Neuronal stem cell (in vitro differentiated cells): Measurements from ENCODE around the gene TUBA8.

Experiments used
- DNase-seq: peaks from one replicate; pipeline ENCODE4 v3.0.0-alpha.2; 2013; ENCODE audit warnings: low spot score
- H2AFZ ChIP-seq: one replicate; pipeline ENCODE4 v1.6.1; 2013; ENCODE audit warnings: mild to moderate bottlenecking, low read length, inconsistent platforms
- H2AK5ac ChIP-seq: 2 replicates; pipeline ENCODE4 v1.6.1; 2013; ENCODE audit warnings: low read depth, mild to moderate bottlenecking, inconsistent platforms, low read length, moderate library complexity, mixed read lengths
- H2BK120ac ChIP-seq: 2 replicates; pipeline ENCODE4 v1.6.1; 2013; ENCODE audit warnings: low read depth, mild to moderate bottlenecking, inconsistent platforms, low read length, moderate library complexity, mixed read lengths
- H2BK12ac ChIP-seq: one replicate; pipeline ENCODE4 v1.6.1; 2013; ENCODE audit warnings: low read length, inconsistent platforms
- H2BK15ac ChIP-seq: 2 replicates; pipeline ENCODE4 v1.6.1; 2013; ENCODE audit warnings: mild to moderate bottlenecking, low read length, inconsistent platforms, mixed read lengths
- H2BK5ac ChIP-seq: one replicate; pipeline ENCODE4 v1.6.1; 2013; ENCODE audit warnings: inconsistent platforms, mild to moderate bottlenecking, low read length, moderate library complexity
- H3K14ac ChIP-seq: one replicate; pipeline ENCODE4 v1.6.1; 2013; ENCODE audit warnings: low read length, inconsistent platforms
- H3K18ac ChIP-seq: 2 replicates; pipeline ENCODE4 v1.6.1; 2013; ENCODE audit warnings: low read length, inconsistent platforms
- H3K23ac ChIP-seq: 2 replicates; pipeline ENCODE4 v1.6.1; 2013; ENCODE audit warnings: low read depth, mild to moderate bottlenecking, mixed read lengths, low read length, inconsistent platforms; ENCODE audit not compliant: poor library complexity
- H3K27ac ChIP-seq: replicated peaks from 3 replicates; pipeline ENCODE4 v1.5.1; 2013; ENCODE audit warnings: low read length, inconsistent platforms
- H3K27me3 ChIP-seq, 3 experiments: 2 replicates each; pipeline ENCODE4 v1.6.1; 2013; ENCODE audit warnings: low read length in 3 of 3, mild to moderate bottlenecking in 2 of 3, inconsistent platforms in 1 of 3, low read depth in 1 of 3, mixed read lengths in 1 of 3, moderate library complexity in 1 of 3; ENCODE audit not compliant: control insufficient read depth in 3 of 3, insufficient read depth in 3 of 3
- H3K36me3 ChIP-seq, 2 donors: replicated peaks in 1 of 2; 2 replicates each; pipeline ENCODE4 v1.6.1; 2013; ENCODE audit warnings: low read length in 2 of 2; ENCODE audit not compliant: control insufficient read depth in 2 of 2, insufficient read depth in 2 of 2
- H3K4ac ChIP-seq: 2 replicates; pipeline ENCODE4 v1.6.1; 2013; ENCODE audit warnings: inconsistent platforms, mild to moderate bottlenecking, low read length, moderate library complexity
- H3K4me1 ChIP-seq, 2 donors: 1 replicate in 1 of 2; 2 replicates in 1 of 2; pipeline ENCODE4 v1.6.1; 2013; ENCODE audit warnings: low read length in 2 of 2, low read depth in 1 of 2; ENCODE audit not compliant: control insufficient read depth in 2 of 2, insufficient read depth in 1 of 2
- H3K4me2 ChIP-seq: one replicate; pipeline ENCODE4 v1.6.1; 2013; ENCODE audit warnings: mild to moderate bottlenecking, low read length, inconsistent platforms; ENCODE audit not compliant: insufficient read depth, poor library complexity, severe bottlenecking
- H3K4me3 ChIP-seq, 2 donors: 2 replicates each; pipeline ENCODE4 v1.5.1; 2013; ENCODE audit warnings: low read length in 2 of 2, mild to moderate bottlenecking in 2 of 2, inconsistent platforms in 1 of 2, moderate library complexity in 1 of 2
- H3K79me1 ChIP-seq: one replicate; pipeline ENCODE4 v1.6.1; 2013; ENCODE audit warnings: low read depth, mild to moderate bottlenecking, inconsistent platforms, low read length, moderate library complexity
- H3K9ac ChIP-seq: one replicate; pipeline ENCODE4 v1.6.1; 2013; ENCODE audit warnings: mild to moderate bottlenecking, low read depth, low read length, inconsistent platforms; ENCODE audit not compliant: poor library complexity
- H3K9me3 ChIP-seq, 2 donors: replicated peaks in 1 of 2; 2 replicates each; pipeline versions ENCODE3 to v1.6.1; 2013; ENCODE audit warnings: low read length in 2 of 2, mild to moderate bottlenecking in 2 of 2, inconsistent platforms in 1 of 2, low read depth in 1 of 2, mixed read lengths in 1 of 2, moderate library complexity in 1 of 2; ENCODE audit not compliant: control insufficient read depth in 2 of 2, insufficient read depth in 1 of 2
- H4K8ac ChIP-seq: one replicate; pipeline ENCODE4 v1.6.1; 2013; ENCODE audit warnings: low read depth, mild to moderate bottlenecking, inconsistent platforms, low read length, moderate library complexity
- H4K91ac ChIP-seq: one replicate; pipeline ENCODE4 v1.6.1; 2013; ENCODE audit warnings: low read length, low read depth, mild to moderate bottlenecking, inconsistent platforms; ENCODE audit not compliant: poor library complexity
- WGBS, 2 donors: extraction: QIAGEN DNeasy Blood & Tissue Kit; methylation state at CpG; one replicate each; pipeline ENCODE4 v1.1.7; 2013; ENCODE audit warnings: missing lambda C conversion rate in 2 of 2, mixed read lengths in 1 of 2; ENCODE audit not compliant: insufficient read length in 2 of 2, insufficient replicate concordance in 1 of 2; ENCODE audit errors: extremely low coverage in 2 of 2; 5-methylcytosine and 5-hydroxymethylcytosine counted together

Gene TUBA8

DNA sequence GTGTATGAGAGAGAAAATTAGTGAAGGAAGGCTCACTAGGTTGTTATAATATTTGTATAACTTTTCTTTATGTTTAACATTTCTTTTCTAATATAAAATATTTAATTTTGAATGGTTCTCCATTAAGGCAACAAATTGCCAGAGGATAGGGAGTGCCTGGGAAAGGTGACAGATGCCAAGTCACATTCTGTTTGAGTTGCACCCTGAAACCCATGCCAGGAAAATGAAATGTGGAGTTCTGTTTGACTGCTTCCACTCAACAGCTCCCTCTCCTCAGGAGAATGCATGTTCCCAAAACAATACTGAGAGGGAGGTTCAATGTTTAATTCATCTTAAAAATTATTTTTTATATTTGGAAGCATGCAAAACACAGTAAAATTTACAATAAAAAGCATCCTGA, 33.5 kb downstream of the TUBA8 start:
- no peak for DNase-seq
- Histone ChIP-seq H3K4me1 (peaks cover 0 to 6% of the 10 kb centered on the region in 2 donors), H2BK5ac (no peak overlapping the region), H2BK120ac (no peak overlapping the region), H3K4ac (no peak overlapping the region), H4K8ac (no peak overlapping the region), H2AFZ (no peak overlapping the region), H2BK15ac (no peak overlapping the region), H2BK12ac (no peak overlapping the region), H3K4me2 (no peak overlapping the region), H3K14ac (no peak overlapping the region), H3K4me3 (no peak overlapping the region), H3K23ac (no peak overlapping the region), H2AK5ac (no peak overlapping the region), H3K27ac (no peak overlapping the region), H4K91ac (no peak overlapping the region), H3K9ac (no peak overlapping the region), H3K36me3 (no peaks in the 10 kb centered on the region), H3K79me1 (no peaks in the 10 kb centered on the region), H3K18ac (no peak overlapping the region), H3K9me3 (peaks cover 2 to 3% of the 10 kb centered on the region in 2 donors), H3K27me3 (peaks cover 0 to 3% (median 0%) of the 10 kb centered on the region in 3 experiments)

DNA sequence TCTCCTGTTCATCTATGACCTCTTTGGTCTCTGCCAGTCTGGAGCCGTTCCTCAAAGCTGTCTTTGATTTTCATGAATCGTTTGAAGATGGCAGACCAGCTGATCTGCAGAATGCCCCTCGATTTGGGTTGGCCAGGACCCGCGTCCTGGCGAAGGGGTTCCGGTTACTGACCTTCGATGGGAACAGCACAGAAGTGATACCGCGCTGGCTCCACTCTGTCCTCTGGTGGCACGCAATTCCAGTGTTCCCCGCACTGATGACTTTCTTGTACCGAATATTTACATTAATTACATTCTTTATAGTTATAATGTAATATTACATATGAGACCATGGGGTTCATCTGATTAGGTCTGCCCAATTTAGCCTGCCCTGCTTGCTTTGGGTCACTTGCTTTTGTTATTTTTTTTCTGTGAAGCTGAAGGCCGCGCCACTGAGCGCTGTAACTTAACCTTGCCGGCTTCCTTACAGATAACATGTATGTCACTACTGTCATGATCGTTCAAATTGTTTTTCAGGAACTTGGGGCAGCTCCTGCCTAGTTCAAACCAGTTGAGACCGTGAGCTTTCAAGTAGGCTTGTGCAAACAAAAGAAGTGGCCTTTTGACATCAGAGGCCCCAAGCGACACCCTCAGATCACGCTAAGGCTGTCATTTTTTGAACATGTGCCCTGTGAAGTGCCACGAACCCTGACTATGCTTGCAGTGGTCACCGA, 35.2 kb downstream of the TUBA8 start:
- Histone ChIP-seq H2BK12ac (no peak overlapping the region), H2BK15ac (no peak overlapping the region), H3K4ac (no peak overlapping the region), H2AFZ (peak overlapping the region; percentile 76), H3K18ac (no peak overlapping the region), H3K9ac (no peak overlapping the region), H3K4me2 (no peak overlapping the region), H4K8ac (no peak overlapping the region), H3K9me3 (peaks cover 2 to 3% of the 10 kb centered on the region in 2 donors), H3K4me3 (no peak overlapping the region), H3K79me1 (no peaks in the 10 kb centered on the region), H3K27ac (no peak overlapping the region), H3K4me1 (peaks cover 0 to 6% of the 10 kb centered on the region in 2 donors), H3K14ac (no peak overlapping the region), H3K23ac (no peak overlapping the region), H2BK120ac (no peak overlapping the region), H2AK5ac (no peak overlapping the region), H4K91ac (no peak overlapping the region), H3K27me3 (peaks cover 0 to 6% (median 3%) of the 10 kb centered on the region in 3 experiments), H3K36me3 (no peaks in the 10 kb centered on the region), H2BK5ac (no peak overlapping the region)
- no peak for DNase-seq
- no CpG with 5 or more reads among the region's 23 CpGs for WGBS, 2 donors

GRCh38 chr22:18146389-18146753, 35.8 kb downstream of the TUBA8 start:
- WGBS, 2 donors: no CpG with 5 or more reads among the region's 3 CpGs

GRCh38 chr22:18147791-18148190, 37.2 kb downstream of the TUBA8 start:
- no peak overlapping the region for H3K14ac ChIP-seq
- no peak overlapping the region for H2AFZ ChIP-seq
- no peak overlapping the region for H2BK5ac ChIP-seq
- H3K18ac ChIP-seq: no peak overlapping the region
- no peak overlapping the region for H3K4ac ChIP-seq
- H3K23ac ChIP-seq: no peak overlapping the region
- no peak for DNase-seq
- H2BK120ac ChIP-seq: no peak overlapping the region
- H4K8ac ChIP-seq: no peak overlapping the region
- H2AK5ac ChIP-seq: no peak overlapping the region
- H3K4me2 ChIP-seq: no peak overlapping the region
- H2BK15ac ChIP-seq: no peak overlapping the region
- H3K79me1 ChIP-seq: no peaks in the 10 kb centered on the region
- no peak overlapping the region for H3K27ac ChIP-seq
- H3K9ac ChIP-seq: no peak overlapping the region
- no peak overlapping the region for H4K91ac ChIP-seq
- H3K36me3 ChIP-seq: no peaks in the 10 kb centered on the region
- H3K4me3 ChIP-seq: peak overlapping the region in 1 of 2 donors; percentile 64
- peaks cover 0 to 6% (median 3%) of the 10 kb centered on the region in 3 experiments for H3K27me3 ChIP-seq
- WGBS, 2 donors: no CpG with 5 or more reads among the region's 5 CpGs
- no peak overlapping the region for H2BK12ac ChIP-seq
- H3K9me3 ChIP-seq: peaks cover 2 to 3% of the 10 kb centered on the region in 2 donors
- peaks cover 0 to 6% of the 10 kb centered on the region in 2 donors for H3K4me1 ChIP-seq

More at GRCh38 chr22:18146389-18146753, 35.8 kb downstream of the TUBA8 start:
- Histone ChIP-seq H4K91ac (no peak overlapping the region), H3K14ac (no peak overlapping the region), H2BK12ac (no peak overlapping the region), H3K4me3 (no peak overlapping the region), H3K18ac (no peak overlapping the region), H3K27ac (no peak overlapping the region), H4K8ac (no peak overlapping the region), H3K4ac (no peak overlapping the region), H2BK15ac (no peak overlapping the region), H3K23ac (no peak overlapping the region), H3K4me1 (peaks cover 0 to 6% of the 10 kb centered on the region in 2 donors), H3K9ac (no peak overlapping the region), H3K4me2 (no peak overlapping the region), H3K27me3 (peaks cover 0 to 6% (median 3%) of the 10 kb centered on the region in 3 experiments), H2AFZ (peak overlapping the region; percentile 76), H3K36me3 (no peaks in the 10 kb centered on the region), H3K79me1 (no peaks in the 10 kb centered on the region), H2BK120ac (no peak overlapping the region), H3K9me3 (peaks cover 2 to 3% of the 10 kb centered on the region in 2 donors), H2BK5ac (no peak overlapping the region), H2AK5ac (no peak overlapping the region)
- DNase-seq: no peak
